K562 (cell line): ENCODE measurements around the gene FAM83F. TPM values are rescaled to one million over a fixed set of nuclear protein-coding genes. Genes with fewer than 3 reads are reported as not detected.

Experiments used
- ATAC-seq: fragments of 200-7000 bp; cut with Tn5 transposase; 3 replicates; pipeline ENCODE4 v1.9.1; 2020; ENCODE audit warnings: moderate library complexity
- BruUV-seq: library from RNA; stranded (reverse); fragments of 400-500 nt; replicated peaks from 2 replicates; lab custom pipeline; 2021; lab: Mats Ljungman, UMichigan
- CTCF ChIA-PET: fragments of 300-600 bp; formaldehyde crosslinking; extraction: SDS; loops from one replicate; lab custom pipeline; 2021; ENCODE audit warnings: low intra/inter-chr PET ratio; lab: Yijun Ruan, JAX
- POLR2A ChIA-PET: fragments of 300-600, 350-650 bp; sonication (Branson Sonifier 250); formaldehyde crosslinking; extraction: SDS; loops from one replicate; lab custom pipeline; 2021; ENCODE audit warnings: antibody characterized with exemption, inconsistent platforms; lab: Yijun Ruan, JAX
- DNase-seq, 4 experiments: peaks; one replicate each; pipeline versions ENCODE4 v3.0.0 to v3.0.0-alpha.2; 2011 to 2018; ENCODE audit warnings: low spot score in 3 of 4, mixed read lengths in 3 of 4; ENCODE audit errors: extremely low read depth in 1 of 4
- FAIRE-seq: peaks from 2 replicates; lab custom pipeline; 2011; peaks lifted over from hg19 to GRCh38; lab: Jason Lieb, UNC
- H2AFZ ChIP-seq: 2 replicates; pipeline ENCODE4 v1.6.0; 2011; ENCODE audit warnings: low read depth, low read length, control low read depth, inconsistent platforms
- H3K27ac ChIP-seq: fragments of 200-600 bp; 3 replicates; pipeline ENCODE4 v1.8.0; 2011; ENCODE audit warnings: low read depth, mild to moderate bottlenecking, control low read depth, inconsistent platforms, low read length, moderate library complexity, mixed read lengths; ENCODE audit errors: extremely low read depth
- H3K27me3 ChIP-seq, 2 experiments: fragments of 300-600 bp in 1 of 2; 2 replicates in 1 of 2; 3 replicates in 1 of 2; pipeline versions ENCODE4 v1.6.0 to v1.8.0; 2011; ENCODE audit warnings: inconsistent platforms in 2 of 2, low read length in 2 of 2, mild to moderate bottlenecking in 1 of 2, mixed read lengths in 1 of 2, moderate library complexity in 1 of 2; ENCODE audit not compliant: control insufficient read depth in 2 of 2, insufficient read depth in 2 of 2
- H3K36me3 ChIP-seq: fragments of 300-600 bp; 3 replicates; pipeline ENCODE4 v1.8.0; 2011; ENCODE audit warnings: mild to moderate bottlenecking, low read length, inconsistent platforms; ENCODE audit not compliant: control insufficient read depth, insufficient read depth
- H3K4me1 ChIP-seq, 2 experiments: fragments of 200-600 bp in 1 of 2; replicated peaks in 1 of 2; 2 replicates in 1 of 2; 3 replicates in 1 of 2; pipeline versions ENCODE4 v1.5.1 to v1.8.0; 2011; ENCODE audit warnings: inconsistent platforms in 2 of 2, low read length in 2 of 2, mild to moderate bottlenecking in 1 of 2, mixed read lengths in 1 of 2, moderate library complexity in 1 of 2; ENCODE audit not compliant: control insufficient read depth in 2 of 2, insufficient read depth in 2 of 2
- H3K4me2 ChIP-seq: 2 replicates; pipeline ENCODE4 v1.6.1; 2011; ENCODE audit warnings: low read length, control low read depth, inconsistent platforms, mixed read lengths; ENCODE audit not compliant: insufficient read depth
- H3K4me3 ChIP-seq: fragments of 200-600 bp; sonication (generic), shearing (Covaris generic); 2 replicates; pipeline ENCODE4 v1.5.1; 2016; ENCODE audit warnings: control low read depth, inconsistent platforms
- H3K79me2 ChIP-seq: fragments of 200-600 bp; 3 replicates; pipeline ENCODE4 v1.8.0; 2011; ENCODE audit warnings: low read length, inconsistent platforms; ENCODE audit not compliant: control insufficient read depth, insufficient read depth
- H3K9ac ChIP-seq, 2 experiments: 2 replicates each; pipeline versions ENCODE4 v1.6.0 to v1.6.1; 2011; ENCODE audit warnings: low read depth in 2 of 2, low read length in 2 of 2, control low read depth in 1 of 2, inconsistent platforms in 1 of 2, mild to moderate bottlenecking in 1 of 2, mixed read lengths in 1 of 2; ENCODE audit not compliant: insufficient read depth in 1 of 2
- H3K9me1 ChIP-seq: one replicate; pipeline ENCODE4 v1.6.0; 2011; ENCODE audit warnings: inconsistent platforms, mild to moderate bottlenecking, low read length, moderate library complexity; ENCODE audit not compliant: control insufficient read depth, insufficient read depth
- H3K9me3 ChIP-seq: replicated peaks from 2 replicates; pipeline ENCODE4 v1.5.1; 2011; ENCODE audit warnings: low read depth, low read length, inconsistent platforms; ENCODE audit not compliant: control insufficient read depth, insufficient read depth
- H4K20me1 ChIP-seq: replicated peaks from 2 replicates; pipeline ENCODE4 v1.6.1; 2011; ENCODE audit warnings: low read length, inconsistent platforms, mixed read lengths; ENCODE audit not compliant: control insufficient read depth, insufficient read depth
- BRD4 ChIP-seq: fragments of 200-600 bp; sonication (generic); IDR thresholded peaks from 2 replicates; pipeline ENCODE4 v1.6.1; 2017; ENCODE audit warnings: inconsistent platforms
- DNMT1 ChIP-seq: fragments of 450-650 bp; IDR thresholded peaks from 2 replicates; pipeline ENCODE4 v1.6.1; 2016; ENCODE audit warnings: antibody characterized with exemption, mild to moderate bottlenecking
- KLF6 ChIP-seq: fragments of 250-450 bp; sonication (Bioruptor Pico); IDR thresholded peaks from 2 replicates; pipeline ENCODE4 v1.4.0; 2020; ENCODE audit warnings: mild to moderate bottlenecking, moderate library complexity, borderline replicate concordance
- NCOA1 ChIP-seq: fragments of 450-650 bp; IDR thresholded peaks from 2 replicates; pipeline ENCODE4 v1.6.1; 2016; ENCODE audit warnings: low read depth
- NR2C1 ChIP-seq, 2 experiments: fragments of 450-650 bp; IDR thresholded peaks; 2 replicates each; pipeline ENCODE4 v1.6.1; 2017; ENCODE audit warnings: mild to moderate bottlenecking in 2 of 2, antibody characterized with exemption in 1 of 2, inconsistent platforms in 1 of 2, missing compliant biosample characterization in 1 of 2, missing genetic modification characterization in 1 of 2
- PYGO2 ChIP-seq: fragments of 450-650 bp; IDR thresholded peaks from 2 replicates; pipeline ENCODE4 v1.6.1; 2016; ENCODE audit warnings: mild to moderate bottlenecking, missing genetic modification characterization, moderate library complexity, missing compliant biosample characterization
- ZBTB1 ChIP-seq: sonication (generic); formaldehyde crosslinking; IDR thresholded peaks from 2 replicates; pipeline ENCODE4 v1.8.1; 2023; ENCODE audit warnings: missing genetic modification reagents, low read depth, mild to moderate bottlenecking, borderline replicate concordance
- ZNF175 ChIP-seq: fragments of 200-800 bp; sonication (Bioruptor generic); IDR thresholded peaks from 2 replicates; pipeline ENCODE4 v1.6.1; 2016; ENCODE audit warnings: low read depth, mild to moderate bottlenecking, missing genetic modification characterization, missing compliant biosample characterization
- WGBS: fragments of 100-300 bp; shearing (Covaris generic); methylation state at CpG from one replicate; pipeline ENCODE4 v1.1.6; 2016; ENCODE audit warnings: low coverage, mixed read lengths; ENCODE audit not compliant: insufficient coverage; ENCODE audit errors: missing lambda C conversion rate; 5-methylcytosine and 5-hydroxymethylcytosine counted together
- in situ Hi-C: fragments of 300-500 bp; cut with MboI; formaldehyde crosslinking; loops from 4 replicates; pipeline ENCODE4 v1.15.0; 2018; ENCODE audit warnings: inconsistent platforms, mixed read lengths
- intact Hi-C: fragments of 100-400 bp; cut with micrococcal nuclease; formaldehyde crosslinking; loops from 2 replicates; pipeline ENCODE4 v1.14.2; 2022
- polyA plus RNA-seq, 8 experiments: library from polyadenylated mRNA; depleted of rRNA in 4 of 8; stranded (reverse) in 5 of 8; unstranded in 3 of 8; fragments of >200 nt; fragmentation: Nextera tagmentation in 2 of 8; fragmentation: Illumina TruSeq in 1 of 8; extraction: Ambion mirVana in 2 of 8; extraction: Trizol in 1 of 8; gene quantifications; 2 replicates each; pipeline versions ENCODE4 v1.2.1 to v1.2.3, GENCODE V29; 2011 to 2014; ENCODE audit warnings: inconsistent platforms in 1 of 8, missing spikeins in 1 of 8
- total RNA-seq, 7 experiments: library from RNA; depleted of rRNA in 6 of 7; stranded (reverse); fragments of >200 nt in 6 of 7; fragmentation: Illumina TruSeq in 2 of 7; extraction: Trizol in 2 of 7; gene quantifications; 2 replicates each; pipeline versions ENCODE4 v1.2.1 to v1.2.3, GENCODE V29; 2011 to 2021; ENCODE audit warnings: low replicate concordance in 1 of 7
- TF ChIP-seq, protein P1 (sequence below): sonication (generic); IDR thresholded peaks from 2 replicates; pipeline ENCODE4 v1.6.1; 2016
- TF ChIP-seq, protein P2 (sequence below): fragments of 450-650 bp; IDR thresholded peaks from 2 replicates; pipeline ENCODE4 v1.6.1; 2016; ENCODE audit warnings: mild to moderate bottlenecking, moderate library complexity

FAM83F gene
- total and polyA plus RNA-seq, 9 of the 15 experiments (the other 6 are each of a cell fraction or from before 2014, with no cell fraction given), result under 0.01 to 0.13 (median 0.04) TPM; not detected in 1

DNA sequence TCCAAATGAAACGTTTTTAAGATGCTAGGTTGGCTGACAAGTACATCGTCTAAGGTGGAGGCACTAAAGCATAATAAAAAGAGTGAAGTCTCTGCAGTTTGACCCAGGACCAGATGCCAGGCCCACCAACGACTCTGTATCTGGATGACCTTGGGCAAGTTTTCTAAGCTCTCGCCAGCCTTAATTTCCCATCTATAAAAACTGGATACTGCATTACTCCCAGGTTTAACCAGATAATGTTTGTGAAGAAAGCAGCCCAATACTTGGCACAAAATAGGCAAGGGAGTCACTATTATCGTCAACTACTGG, 49.0 kb downstream of the FAM83F start:
- peak overlapping the region; percentile 52 for H3K4me3 ChIP-seq
- peaks cover 12 to 49% of the 10 kb centered on the region in 2 experiments for H3K4me1 ChIP-seq
- no peaks in the 10 kb centered on the region for H3K36me3 ChIP-seq
- H2AFZ ChIP-seq, result peak overlapping the region; percentile 92
- CTCF ChIA-PET, result no interaction called here
- no peaks in the 10 kb centered on the region for H4K20me1 ChIP-seq
- in situ Hi-C loops, result loop anchor here (5.0 to 10.0 kb wide), 2 partner anchors 141 to 309 kb away; no protein-coding TSS in a partner anchor
- ATAC-seq, result no peak
- POLR2A ChIA-PET, result interaction anchor here (0.6 to 2.4 kb wide), 20 partner anchors 11 to 1006 kb away, joined by 3 to 25 read pairs (median 4); partner anchors contain the start of genes ADSL, ATF4, RPL3 and TNRC6B
- peak overlapping the region; percentile 85 for H3K4me2 ChIP-seq
- no peak for FAIRE-seq
- peaks cover 16% of the 10 kb centered on the region; the same call in 2 of the 3 replicates for H3K79me2 ChIP-seq
- peak overlapping the region; percentile 94 for H3K27ac ChIP-seq
- no peaks in the 10 kb centered on the region for H3K27me3 ChIP-seq
- BruUV-seq, result TSS peak; percentile 97
- WGBS, result 22% methylated on average over 5 of the region's 5 CpGs
- intact Hi-C loops, result loop anchor here (5.0 kb wide), 3 partner anchors 134 to 304 kb away; partner anchors contain the start of genes ADSL and TNRC6B
- H3K9me1 ChIP-seq, result peaks cover 6% of the 10 kb centered on the region
- H3K9me3 ChIP-seq, result no peaks in the 10 kb centered on the region
- DNase-seq, result no peak
- H3K9ac ChIP-seq, result peak overlapping the region; percentile 6 to 81; a peak in 3 of 4 replicates
- TF ChIP-seq NCOA1 (no peak), ZNF175 (peak; percentile 3; the same call in 1 of the 2 replicates), BRD4 (0 out of 2 replicates have a peak, but pooled peaks have one; percentile 22), NR2C1 (IDR thresholded peaks at IDR 0.05) (no peak), NR2C1 (tag; IDR thresholded peaks at IDR 0.05) (peak; percentile 75), DNMT1 (no peak), KLF6 (CRISPR knock-in tag) (no peak), PYGO2 (tag) (0 out of 2 replicates have a peak, but pooled peaks have one; percentile 13), ZBTB1 (no peak)
- TF ChIP-seq, protein P1, sequence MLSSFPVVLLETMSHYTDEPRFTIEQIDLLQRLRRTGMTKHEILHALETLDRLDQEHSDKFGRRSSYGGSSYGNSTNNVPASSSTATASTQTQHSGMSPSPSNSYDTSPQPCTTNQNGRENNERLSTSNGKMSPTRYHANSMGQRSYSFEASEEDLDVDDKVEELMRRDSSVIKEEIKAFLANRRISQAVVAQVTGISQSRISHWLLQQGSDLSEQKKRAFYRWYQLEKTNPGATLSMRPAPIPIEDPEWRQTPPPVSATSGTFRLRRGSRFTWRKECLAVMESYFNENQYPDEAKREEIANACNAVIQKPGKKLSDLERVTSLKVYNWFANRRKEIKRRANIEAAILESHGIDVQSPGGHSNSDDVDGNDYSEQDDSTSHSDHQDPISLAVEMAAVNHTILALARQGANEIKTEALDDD, result 0 out of 2 replicates have a peak, but pooled peaks have one; percentile 16
- TF ChIP-seq, protein P2, sequence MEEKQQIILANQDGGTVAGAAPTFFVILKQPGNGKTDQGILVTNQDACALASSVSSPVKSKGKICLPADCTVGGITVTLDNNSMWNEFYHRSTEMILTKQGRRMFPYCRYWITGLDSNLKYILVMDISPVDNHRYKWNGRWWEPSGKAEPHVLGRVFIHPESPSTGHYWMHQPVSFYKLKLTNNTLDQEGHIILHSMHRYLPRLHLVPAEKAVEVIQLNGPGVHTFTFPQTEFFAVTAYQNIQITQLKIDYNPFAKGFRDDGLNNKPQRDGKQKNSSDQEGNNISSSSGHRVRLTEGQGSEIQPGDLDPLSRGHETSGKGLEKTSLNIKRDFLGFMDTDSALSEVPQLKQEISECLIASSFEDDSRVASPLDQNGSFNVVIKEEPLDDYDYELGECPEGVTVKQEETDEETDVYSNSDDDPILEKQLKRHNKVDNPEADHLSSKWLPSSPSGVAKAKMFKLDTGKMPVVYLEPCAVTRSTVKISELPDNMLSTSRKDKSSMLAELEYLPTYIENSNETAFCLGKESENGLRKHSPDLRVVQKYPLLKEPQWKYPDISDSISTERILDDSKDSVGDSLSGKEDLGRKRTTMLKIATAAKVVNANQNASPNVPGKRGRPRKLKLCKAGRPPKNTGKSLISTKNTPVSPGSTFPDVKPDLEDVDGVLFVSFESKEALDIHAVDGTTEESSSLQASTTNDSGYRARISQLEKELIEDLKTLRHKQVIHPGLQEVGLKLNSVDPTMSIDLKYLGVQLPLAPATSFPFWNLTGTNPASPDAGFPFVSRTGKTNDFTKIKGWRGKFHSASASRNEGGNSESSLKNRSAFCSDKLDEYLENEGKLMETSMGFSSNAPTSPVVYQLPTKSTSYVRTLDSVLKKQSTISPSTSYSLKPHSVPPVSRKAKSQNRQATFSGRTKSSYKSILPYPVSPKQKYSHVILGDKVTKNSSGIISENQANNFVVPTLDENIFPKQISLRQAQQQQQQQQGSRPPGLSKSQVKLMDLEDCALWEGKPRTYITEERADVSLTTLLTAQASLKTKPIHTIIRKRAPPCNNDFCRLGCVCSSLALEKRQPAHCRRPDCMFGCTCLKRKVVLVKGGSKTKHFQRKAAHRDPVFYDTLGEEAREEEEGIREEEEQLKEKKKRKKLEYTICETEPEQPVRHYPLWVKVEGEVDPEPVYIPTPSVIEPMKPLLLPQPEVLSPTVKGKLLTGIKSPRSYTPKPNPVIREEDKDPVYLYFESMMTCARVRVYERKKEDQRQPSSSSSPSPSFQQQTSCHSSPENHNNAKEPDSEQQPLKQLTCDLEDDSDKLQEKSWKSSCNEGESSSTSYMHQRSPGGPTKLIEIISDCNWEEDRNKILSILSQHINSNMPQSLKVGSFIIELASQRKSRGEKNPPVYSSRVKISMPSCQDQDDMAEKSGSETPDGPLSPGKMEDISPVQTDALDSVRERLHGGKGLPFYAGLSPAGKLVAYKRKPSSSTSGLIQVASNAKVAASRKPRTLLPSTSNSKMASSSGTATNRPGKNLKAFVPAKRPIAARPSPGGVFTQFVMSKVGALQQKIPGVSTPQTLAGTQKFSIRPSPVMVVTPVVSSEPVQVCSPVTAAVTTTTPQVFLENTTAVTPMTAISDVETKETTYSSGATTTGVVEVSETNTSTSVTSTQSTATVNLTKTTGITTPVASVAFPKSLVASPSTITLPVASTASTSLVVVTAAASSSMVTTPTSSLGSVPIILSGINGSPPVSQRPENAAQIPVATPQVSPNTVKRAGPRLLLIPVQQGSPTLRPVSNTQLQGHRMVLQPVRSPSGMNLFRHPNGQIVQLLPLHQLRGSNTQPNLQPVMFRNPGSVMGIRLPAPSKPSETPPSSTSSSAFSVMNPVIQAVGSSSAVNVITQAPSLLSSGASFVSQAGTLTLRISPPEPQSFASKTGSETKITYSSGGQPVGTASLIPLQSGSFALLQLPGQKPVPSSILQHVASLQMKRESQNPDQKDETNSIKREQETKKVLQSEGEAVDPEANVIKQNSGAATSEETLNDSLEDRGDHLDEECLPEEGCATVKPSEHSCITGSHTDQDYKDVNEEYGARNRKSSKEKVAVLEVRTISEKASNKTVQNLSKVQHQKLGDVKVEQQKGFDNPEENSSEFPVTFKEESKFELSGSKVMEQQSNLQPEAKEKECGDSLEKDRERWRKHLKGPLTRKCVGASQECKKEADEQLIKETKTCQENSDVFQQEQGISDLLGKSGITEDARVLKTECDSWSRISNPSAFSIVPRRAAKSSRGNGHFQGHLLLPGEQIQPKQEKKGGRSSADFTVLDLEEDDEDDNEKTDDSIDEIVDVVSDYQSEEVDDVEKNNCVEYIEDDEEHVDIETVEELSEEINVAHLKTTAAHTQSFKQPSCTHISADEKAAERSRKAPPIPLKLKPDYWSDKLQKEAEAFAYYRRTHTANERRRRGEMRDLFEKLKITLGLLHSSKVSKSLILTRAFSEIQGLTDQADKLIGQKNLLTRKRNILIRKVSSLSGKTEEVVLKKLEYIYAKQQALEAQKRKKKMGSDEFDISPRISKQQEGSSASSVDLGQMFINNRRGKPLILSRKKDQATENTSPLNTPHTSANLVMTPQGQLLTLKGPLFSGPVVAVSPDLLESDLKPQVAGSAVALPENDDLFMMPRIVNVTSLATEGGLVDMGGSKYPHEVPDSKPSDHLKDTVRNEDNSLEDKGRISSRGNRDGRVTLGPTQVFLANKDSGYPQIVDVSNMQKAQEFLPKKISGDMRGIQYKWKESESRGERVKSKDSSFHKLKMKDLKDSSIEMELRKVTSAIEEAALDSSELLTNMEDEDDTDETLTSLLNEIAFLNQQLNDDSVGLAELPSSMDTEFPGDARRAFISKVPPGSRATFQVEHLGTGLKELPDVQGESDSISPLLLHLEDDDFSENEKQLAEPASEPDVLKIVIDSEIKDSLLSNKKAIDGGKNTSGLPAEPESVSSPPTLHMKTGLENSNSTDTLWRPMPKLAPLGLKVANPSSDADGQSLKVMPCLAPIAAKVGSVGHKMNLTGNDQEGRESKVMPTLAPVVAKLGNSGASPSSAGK, result 0 out of 2 replicates have a peak, but pooled peaks have one; percentile 51
